HG02852 (cell line): Measurements from ENCODE around the gene PPP4R1.
A peak's percentile ranks its signal among the peaks of the same experiment; 100 is the strongest.
"Not testable (repeated sequence)": the region's sequence is repeated elsewhere in the genome, so short reads cannot be mapped to it uniquely, and the experiment has no call there.

Source experiments
- ATAC-seq: cut with Tn5 transposase; IDR thresholded peaks from one replicate; pipeline ENCODE4 v1.9.1; 2021; ENCODE audit warnings: mild to moderate bottlenecking, moderate library complexity; ENCODE audit not compliant: unreplicated experiment

PPP4R1 gene

DNA sequence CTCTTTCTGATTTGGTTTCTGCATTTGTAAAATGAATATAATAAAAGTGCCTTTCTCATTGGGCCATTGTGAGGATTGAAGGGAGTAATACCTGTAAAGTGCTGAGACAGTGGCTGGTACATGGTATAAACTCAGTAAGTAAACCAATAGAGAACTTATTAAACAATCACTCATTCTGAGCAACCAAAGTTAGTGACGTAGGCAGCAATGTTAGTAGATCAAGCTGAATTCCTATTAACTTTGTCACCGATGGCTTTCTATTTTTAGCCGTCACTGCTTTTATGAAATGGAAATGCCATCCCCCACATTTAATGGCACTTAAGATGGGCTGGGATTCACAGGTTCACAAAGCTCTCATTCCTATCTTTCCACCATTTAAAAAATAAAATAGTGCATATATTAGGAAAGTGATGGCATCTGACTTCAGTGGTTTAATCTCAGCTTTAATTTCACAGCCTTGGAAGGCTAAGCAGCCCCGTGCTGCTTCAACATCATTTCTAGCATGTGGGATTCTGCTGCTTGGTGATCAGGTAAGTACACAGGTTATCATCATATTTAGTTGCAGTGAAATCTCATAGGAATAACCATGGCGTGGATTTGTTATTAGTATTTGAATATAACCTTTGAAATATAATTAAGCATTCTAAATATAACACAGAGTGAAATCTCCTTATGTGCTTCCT, 17.6 kb upstream of the PPP4R1 start:
- no peak for ATAC-seq

DNA sequence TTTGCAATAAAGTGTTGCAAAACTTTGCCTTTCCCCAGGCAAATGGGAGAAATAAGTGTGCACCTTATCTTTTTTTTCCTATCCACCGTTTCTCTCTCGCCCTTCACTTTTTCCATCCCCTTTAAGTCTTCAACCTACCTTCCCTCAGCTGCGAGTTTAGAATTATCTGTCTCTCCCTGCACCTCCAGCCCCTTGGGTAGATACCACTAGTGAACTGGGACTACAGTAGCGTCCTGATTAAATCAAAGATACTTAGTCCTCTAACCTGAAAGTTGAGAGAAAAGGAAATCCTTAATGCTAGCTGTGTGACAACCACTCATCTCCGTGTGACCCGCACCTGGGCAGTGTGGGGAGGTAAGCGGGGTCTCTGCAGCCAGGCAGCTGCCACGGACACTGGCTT, 16.1 kb upstream of the PPP4R1 start:
- no peak for ATAC-seq

DNA sequence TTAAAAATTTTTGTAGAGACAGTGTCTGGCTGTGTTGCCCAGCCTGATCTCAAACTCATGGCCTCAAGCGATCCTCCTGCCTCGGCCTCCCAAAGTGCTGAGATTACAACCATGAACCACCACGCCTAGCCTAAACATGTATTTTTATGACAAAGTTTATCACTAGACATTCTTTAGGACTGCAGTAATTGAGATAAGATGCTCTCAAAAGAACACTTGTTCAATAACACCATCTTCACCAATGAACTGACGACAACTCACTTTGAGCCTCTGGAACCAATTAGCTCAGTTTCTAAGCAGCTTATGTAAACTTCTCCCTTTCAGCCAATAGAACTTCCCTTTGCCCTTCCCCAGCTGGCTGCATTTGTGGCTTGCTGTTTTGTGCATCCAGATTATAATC, 15.3 kb upstream of the PPP4R1 start:
- no peak for ATAC-seq

DNA sequence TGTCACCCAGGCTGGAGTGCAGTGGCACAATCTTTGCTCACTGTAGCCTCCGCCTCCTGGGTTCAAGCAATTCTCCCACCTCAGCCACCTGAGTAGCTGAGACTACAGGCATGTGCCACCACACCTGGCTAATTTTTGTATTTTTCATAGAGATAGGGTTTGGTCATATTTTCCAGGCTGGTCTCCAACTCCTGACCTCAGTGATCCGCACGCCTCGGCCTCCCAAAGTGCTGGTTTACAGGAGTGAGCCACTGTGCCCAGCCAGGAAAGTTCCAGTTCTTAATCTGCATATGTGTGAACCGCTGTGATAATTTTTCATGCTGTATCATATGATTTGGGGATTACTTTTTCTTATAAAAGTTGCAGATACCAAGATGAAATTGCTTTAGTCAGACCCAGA, 14.6 kb upstream of the PPP4R1 start:
- ATAC-seq = no peak

DNA sequence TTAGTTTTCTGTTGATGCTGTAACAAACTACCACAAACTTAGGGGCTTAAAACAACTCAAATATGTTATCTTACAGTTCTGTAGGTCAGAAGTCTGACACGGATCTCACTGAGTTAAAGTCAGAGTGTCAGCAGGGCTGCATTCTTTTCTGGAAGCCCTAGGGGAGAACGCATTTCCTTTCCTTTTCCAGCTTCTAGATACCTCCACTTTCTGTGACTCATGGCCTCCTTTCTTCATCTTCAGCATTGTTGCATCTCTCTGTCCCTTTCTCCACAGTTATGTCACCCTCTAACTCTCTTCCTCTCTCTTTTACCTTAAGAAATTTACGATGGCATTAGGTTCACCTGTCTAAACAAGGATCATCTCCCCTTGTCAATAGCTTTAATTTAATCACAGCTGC, 13.3 kb upstream of the PPP4R1 start:
- ATAC-seq = no peak

- no peak for ATAC-seq
These were observed 5.6 kb upstream of the PPP4R1 start for GRCh38 chr18:9619990-9620389.

DNA sequence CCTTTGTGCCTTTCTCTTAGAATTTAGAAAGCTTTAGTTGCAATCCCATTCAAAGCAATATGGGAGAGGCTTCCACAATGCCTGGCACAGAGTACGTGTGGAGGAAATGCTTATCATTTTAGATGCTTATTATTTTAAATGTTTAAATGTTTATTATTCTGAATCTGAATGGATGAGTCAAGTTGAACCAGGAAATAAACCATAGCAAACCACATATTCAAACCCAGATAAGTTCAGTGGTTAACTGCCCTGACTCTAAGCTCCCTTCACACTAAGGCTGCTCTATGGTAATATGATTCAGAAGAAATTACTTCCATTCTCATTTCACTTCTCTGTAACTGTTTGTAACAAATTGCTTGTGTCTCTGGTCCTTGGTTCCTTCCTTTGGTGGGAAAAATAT, 5.2 kb upstream of the PPP4R1 start:
- ATAC-seq = no peak

DNA sequence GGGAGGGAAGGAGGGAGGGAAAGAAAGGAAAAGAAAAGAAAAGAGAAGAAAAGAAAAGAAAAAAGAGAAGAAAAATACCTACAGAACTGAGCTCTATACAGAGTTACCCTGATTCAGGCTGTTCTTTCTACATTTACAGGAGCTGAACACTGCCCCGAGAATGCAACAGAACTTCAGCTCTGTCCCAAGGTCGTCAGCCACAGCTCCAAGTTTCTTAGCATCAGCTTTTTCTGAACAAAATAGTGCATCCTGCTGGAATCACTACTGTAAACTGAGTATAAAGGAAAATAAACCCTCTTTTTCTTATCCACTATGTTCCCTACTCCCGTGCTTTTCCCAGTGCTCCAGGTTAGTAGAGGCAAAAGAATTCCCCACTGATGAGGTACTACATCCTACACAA, 4.7 kb upstream of the PPP4R1 start:
- ATAC-seq = no peak

- ATAC-seq = no peak
These were observed 2.7 kb upstream of the PPP4R1 start for GRCh38 chr18:9617006-9617542.

DNA sequence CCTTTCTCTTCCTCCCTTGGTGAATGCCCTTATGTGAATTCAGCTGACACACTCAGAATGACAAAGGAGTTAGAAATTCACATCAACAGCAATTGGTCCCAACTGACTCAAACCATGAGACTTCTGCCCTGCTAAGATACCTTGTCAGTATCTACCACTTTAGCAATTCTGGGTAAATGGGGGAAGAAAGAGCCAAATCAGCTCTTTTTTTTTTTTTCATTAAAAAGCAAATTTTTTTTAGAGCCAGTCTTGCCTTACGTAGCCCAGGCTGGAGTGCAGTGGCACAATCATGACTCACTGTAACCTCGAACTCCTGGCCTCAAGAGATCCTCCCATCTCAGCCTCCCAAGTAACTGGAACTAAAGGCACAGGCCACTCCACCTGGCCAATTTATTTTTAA, 1.7 kb upstream of the PPP4R1 start:
- ATAC-seq = no peak

DNA sequence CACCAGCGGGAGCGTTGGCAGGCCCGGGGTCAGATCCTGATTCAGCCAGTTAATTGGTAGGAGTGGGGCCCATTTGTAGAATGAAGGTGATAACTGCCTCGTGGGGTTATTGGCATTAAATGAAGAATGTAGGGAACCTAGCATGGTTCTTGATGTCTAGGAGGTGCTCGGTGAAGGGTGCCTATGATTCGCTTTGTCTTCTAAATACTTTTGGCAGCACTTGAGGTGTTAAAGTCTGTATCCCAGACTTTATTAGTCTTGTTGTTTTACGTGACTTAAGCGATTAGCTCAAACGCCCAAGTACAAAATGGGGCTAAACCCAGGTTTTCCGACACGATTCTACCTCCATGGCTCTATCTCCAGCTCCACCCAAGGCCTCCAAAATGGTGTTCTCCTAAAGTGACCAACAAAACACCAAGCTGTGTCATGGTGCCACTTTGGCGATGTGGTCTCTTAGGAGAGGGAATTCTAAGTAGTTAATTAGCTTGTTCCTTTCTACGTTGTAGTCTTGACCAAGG, 980 bp upstream of the PPP4R1 start:
- ATAC-seq = no peak

DNA sequence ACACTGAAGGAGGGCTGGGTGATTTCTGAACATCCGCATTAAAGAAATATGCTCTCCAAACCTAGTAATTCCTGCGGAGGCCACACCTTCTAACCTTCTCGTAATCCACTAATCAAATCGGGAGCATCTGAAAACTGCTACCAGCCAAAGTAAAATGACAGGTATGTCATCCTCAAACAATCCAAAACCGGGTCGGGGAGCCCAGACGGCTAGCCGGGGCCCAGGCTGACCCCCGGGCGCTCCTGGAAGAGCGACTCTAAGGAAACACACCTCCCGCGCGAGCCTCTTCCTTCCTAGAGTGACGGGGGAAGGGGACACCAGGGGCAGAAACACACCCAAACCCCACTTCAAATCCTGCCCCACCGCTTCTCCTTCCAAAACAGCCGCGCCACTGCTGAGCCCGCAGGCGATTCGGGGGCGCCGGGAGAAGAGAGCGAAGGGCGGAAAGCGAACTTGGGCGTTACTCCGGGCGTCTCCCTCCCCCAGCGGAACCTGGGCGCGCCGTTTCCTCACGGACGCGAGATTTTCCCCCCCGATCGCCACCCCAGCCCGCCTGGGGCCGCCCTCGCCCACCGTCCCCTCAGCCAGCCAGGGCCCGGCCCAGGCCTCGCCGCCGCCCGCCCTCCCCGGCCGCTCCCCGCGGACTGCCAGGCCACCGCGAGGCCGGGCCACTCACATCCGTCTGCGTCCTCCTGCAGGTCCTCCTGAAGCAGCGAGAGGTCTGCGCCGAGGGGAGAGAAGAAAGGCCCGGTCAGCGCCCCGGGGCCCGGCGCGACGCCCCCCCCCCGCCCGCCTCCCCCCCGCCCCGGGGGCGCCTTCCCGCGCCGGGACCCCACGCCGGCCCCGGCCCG, 584 bp downstream of the PPP4R1 start:
- peak; percentile 36 for ATAC-seq

DNA sequence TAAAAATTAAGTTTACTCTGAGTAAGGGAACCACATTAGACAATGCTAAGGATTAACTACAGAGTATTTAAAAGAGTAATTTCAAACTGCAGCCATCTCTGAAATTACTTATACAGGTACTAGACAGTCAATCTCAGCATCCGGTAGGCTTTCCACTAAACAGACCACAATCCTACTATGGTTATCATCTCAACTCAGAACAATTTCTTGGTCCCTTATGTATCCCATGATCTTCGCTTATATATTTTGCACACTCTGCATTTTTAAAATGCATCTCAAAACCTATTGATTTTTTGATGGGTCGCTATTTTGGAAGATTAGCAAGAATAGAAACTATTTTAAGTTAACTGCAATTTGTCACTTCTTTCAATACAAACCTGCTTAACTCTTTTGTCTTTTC, 1.4 kb downstream of the PPP4R1 start:
- ATAC-seq = no peak

GRCh38 chr18:9612215-9612830, 2.0 kb downstream of the PPP4R1 start:
- no peak for ATAC-seq

DNA sequence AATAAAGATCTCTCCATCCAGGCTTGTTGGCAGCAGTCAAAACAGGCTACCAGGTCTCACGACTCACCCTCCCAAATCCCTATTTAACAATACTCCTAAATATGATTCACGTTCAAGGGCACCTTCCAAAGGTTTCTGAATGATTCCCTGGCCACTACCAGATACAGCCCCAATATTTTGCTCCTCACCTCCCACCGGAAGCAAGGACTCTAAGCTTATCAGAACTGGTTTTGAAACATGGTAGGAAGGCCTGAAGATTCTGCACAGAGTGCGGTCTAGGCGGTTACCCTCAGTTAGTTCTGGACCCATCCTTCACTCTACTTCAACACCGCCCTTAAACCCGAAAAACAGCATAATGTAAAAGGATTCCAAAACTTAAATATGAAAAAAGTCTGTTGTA, 5.2 kb downstream of the PPP4R1 start:
- no peak for ATAC-seq

DNA sequence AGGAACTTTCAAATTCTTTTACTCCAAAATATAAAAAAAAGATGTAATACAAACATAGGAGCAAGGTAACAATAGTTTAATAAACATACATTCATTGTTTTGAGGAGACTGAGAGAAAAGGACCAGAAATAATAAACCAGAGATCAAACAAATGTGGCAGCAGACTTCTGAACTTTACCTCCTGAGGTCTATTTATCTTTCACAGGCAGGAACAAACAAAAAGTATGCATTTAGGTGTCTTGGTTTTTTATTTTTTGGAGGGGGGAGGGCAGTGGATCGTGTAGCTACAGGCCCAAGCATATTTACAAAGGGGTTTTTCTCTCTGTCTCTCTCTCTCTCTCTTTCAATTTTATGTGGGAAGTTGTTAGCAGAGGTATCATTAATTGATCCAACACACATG, 5.6 kb downstream of the PPP4R1 start:
- ATAC-seq = no peak

GRCh38 chr18:9608298-9608697, 6.1 kb downstream of the PPP4R1 start:
- ATAC-seq = no peak

GRCh38 chr18:9607111-9607510, 7.2 kb downstream of the PPP4R1 start:
- not testable (repeated sequence) for ATAC-seq

DNA sequence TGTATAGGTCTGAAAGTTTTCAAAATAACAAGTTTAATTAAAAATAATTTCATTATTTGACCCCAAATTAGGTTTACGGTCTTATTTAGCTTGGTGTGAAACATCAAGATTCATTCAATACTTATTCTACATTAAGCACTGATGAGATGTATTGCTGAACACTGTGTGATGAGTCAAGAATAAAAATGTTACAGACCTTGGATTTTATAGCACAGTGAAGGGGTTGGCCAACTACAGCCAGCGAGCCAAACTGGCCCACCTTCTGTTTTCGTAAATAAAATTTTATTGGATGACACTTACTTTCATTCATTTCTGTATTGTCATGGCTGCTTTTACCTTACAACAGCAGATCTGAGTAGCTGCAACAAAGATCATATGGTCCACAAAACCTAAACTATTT, 8.3 kb downstream of the PPP4R1 start:
- ATAC-seq = no peak

- ATAC-seq = no peak
These were observed 10.0 kb downstream of the PPP4R1 start for GRCh38 chr18:9604348-9604747.

GRCh38 chr18:9599328-9599727, 15.0 kb downstream of the PPP4R1 start:
- no peak for ATAC-seq

DNA sequence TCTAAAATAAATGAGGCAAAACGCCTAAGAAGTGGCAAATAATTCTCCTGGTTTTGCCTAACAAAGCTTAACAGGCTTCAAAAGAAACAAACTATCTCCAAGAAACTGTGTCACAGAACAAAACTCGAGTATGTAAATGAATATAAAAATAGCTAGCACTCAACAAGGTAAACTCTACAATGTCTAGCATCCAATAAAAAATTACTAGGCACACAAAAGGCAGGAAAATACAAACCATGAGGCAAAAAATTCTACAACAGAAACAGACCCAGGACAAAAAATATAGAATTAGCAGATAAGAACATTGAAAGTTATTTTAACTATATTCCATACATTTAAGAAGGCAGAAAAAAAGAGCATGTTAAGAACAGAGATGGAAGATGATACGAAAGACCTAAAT, 16.8 kb downstream of the PPP4R1 start:
- no peak for ATAC-seq
